Fibroblast of skin of scalp (primary cell): ENCODE data around the gene SFRP2.

Experiments used
- DNase-seq: peaks from one replicate; pipeline ENCODE4 v3.0.0-alpha.2; 2013

SFRP2 gene

DNA sequence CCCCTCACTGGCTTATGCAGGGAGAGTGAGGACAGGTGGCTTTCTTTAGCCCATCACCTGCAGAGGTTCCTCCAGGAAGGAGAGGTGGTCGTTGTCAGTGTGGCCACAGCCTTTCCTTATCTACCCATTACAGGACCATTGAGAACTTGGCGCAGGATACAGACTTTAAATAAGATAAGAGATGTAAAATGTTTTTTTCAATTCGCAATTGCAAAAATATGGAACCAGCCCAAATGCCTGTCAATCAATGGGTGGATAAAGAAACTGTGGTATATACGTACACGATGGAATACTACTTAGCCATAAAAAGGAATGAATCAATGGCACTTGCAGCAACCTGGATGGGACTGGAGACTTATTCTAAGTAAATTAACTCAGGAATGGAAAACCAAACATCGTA, 22.1 kb downstream of the SFRP2 start:
- DNase-seq, result no peak

DNA sequence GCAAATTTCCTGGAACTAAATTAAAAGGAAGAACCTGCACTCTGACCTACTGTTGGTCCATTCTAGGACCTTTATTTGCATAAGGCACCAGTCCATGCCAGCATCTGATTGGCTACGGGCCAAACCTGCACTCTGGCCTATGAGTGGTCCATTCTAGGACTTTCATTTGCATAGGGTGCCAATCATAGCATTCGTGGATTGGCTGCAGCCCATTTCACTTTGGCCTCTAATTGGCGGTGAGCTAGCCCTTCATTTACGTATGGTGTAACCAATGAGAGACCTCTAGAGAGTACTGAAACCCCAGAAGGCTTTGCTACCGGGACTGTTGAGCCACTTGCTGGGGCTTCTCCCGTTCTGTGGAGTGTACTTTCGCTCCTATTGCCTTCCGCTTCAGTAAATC, 23.0 kb downstream of the SFRP2 start:
- DNase-seq, result no peak

DNA sequence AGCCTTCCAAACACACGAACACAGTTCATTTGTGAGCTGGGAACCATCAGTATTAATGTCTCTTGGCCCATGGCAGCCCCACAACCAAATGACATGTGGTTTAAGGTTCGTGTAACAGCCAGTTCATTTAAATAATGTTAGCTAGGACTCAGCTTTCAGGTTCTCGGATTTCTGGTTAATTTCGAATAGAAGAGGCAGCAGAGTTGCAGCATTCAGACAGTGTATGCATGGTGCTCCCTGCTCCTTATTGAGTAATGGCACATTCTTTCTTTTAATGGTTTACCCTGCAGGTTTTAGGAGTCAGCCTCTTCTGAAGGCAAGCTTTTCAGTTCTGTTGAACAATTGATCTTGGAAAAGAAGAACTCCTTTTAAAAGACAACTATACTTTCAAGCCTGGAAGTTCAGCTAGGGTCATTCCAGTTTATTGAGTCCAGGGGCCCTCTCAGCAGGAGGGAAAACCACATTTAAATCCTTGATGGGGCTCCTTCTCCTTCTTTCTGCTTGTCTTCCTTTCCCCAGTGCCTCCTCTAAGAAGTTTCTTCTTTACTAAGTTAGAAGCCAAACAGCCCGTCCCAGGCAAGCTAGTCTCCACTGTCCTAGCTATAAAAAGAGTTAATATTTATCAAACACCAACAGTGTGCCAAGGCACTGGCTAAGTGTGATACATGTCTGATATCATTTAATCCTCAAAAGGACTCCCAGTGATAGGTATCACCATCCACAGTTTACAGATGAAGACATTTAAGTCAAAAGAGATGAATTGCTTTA, 24.1 kb downstream of the SFRP2 start:
- DNase-seq, result no peak

DNA sequence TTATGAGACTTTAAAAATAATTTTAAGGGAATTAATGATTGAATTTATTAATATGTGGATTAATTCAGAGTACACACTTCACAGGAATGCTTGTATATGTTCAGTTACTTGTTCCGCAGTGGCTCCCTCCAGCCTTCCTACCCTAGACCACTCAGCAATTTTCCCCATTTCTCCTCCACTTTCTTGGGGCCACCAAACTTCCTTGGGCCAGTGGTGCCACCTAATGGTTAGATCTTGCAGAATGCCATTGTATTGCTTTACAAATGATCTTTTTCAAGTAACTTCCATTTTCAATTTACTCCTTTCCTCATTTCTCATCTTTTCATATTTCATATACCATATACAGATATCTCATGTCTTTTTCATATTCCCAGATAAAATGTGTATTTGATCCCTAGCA, 25.5 kb downstream of the SFRP2 start:
- DNase-seq, result no peak

DNA sequence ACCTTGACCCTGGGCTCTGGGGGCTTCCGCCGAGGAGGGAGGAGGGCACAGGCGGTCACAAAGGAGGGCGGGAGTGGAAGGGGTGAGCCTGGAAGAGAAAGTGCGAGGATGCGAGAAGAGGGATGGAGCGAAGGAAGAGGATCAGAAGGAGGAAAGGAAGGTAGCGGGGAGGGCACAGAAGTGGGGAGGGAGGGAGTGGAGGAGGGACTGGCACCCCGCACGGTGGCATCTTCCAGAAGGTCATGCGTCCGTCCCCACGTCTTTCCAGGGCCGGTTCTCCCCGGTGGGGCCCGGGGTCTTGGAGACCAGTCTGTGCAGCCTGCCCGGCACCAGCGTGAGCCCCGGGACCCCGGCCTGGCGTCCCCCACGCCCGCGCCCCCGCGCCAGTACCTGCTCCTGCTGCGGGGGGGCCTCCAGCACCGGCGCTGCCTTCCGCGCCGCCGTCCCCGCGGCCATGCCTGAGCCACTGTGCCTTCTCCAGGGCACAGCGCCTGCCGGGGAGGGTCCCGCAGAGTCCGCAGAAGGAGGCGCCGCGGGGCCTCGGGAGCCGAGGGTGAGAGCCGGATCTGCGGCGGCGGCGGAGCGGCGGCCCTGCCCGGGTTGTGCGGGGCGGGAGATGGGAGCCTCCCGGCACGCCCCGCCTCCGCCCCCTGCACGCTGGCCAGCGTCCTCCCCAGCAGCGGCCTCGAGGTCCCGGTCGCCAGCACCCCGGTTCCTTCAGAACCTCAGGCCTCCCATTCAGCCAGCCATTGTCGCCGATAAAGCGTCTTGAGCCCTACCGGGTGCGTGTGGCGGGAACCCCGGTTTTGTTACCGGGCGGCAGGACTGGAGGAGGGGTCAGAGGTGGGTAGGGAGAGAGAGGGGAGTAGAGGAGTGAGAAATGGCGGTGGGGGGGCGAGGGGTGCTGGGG, 29.2 kb downstream of the SFRP2 start, which contains the start of gene RNF175:
Gene RNF175 (minus strand): TSS at position 618 of the 910 bp plus-strand sequence. CDS start 162 bp downstream, at position 456.
- DNase-seq, result peak; percentile 14

DNA sequence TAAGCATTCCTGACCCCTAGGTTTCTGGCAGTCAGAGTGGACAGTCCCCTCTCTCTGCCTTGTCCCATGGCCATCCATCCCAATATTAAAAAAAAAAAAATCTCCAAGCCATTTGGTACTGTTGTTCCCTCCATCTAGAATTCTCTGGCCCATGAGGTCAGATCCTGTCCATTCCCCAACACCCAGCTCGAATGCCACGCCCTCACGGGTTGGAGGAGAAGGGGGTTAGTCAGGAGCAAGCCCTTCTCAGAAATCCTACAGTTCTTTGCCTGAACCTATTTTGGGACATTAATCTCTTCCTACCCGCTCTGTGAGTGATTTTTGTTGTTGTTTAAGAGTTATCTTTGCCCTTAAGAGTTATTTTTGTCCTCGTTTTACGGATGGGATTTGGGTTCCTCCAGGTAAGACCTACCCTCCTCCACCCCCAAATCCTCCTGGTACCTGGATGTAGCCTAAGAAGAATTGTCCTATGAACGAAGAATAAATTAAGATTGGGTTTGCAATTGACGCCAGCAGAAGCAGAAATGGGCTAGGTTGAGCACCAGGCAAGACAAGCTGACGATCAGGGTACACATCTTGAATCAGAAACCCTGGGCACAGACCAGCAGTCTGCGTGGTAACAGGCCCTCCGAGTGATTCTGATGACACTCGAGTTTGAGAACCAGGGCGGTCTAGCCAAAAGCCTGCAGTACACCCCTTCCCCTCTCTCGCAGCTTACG, 30.0 kb downstream of the SFRP2 start:
- no peak for DNase-seq

DNA sequence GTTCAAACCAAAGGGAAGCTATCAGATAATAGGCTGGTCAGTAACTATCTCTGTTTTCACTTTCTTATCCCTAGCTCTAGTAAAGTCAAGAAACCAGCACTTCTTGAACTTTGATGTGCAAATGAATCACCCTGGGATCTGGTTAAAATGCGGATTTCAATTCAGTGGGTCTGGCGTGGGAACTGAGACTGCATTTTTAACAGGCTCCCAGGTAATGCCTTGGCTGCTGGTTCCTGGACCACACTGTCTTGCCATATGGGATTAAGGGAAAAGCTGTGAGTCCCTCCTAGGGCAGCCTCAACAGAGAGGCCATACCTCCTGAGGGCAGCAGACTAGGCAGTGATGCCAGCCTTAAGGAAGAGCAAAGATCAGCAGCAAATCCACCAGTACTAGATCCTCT, 30.7 kb downstream of the SFRP2 start:
- no peak for DNase-seq

DNA sequence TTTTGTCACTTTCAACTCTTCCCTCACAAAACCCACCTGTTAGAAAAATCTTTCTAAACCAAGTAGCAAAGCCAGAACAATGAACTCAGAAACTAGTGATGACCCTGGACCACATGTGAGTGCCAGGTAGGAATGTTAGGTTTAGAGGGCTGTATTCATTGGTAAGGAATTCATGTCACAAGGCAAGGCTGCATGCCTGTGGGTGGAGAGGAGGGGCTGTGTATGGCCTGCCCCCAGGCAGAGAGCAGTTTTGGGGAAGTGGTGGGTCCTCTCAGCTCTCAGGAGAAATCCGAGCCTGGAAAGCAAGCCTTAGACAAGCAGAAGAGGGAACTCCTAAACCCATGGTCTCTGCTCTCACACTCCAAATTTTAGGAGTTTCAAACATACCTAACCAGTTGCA, 31.5 kb downstream of the SFRP2 start:
- peak; percentile 21 for DNase-seq

DNA sequence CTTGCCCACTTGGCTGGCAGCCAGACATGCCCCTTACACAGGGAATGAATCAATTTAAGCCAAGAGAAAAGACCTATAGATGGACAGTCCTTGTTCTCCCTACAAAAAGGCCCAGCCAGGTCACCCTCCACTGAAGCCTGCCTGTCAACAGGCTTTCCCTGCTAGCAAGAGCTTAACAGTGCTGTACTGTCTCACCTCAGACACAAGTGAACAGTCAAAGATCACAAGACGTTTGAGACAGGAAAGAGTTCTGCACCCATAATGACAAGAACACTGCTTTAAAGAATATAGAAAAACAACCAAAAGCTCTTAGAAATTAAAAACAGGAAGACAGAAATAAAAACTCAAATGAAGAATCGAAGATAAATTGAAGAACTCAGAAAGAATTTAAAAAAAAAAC, 33.7 kb downstream of the SFRP2 start:
- DNase-seq, result no peak

DNA sequence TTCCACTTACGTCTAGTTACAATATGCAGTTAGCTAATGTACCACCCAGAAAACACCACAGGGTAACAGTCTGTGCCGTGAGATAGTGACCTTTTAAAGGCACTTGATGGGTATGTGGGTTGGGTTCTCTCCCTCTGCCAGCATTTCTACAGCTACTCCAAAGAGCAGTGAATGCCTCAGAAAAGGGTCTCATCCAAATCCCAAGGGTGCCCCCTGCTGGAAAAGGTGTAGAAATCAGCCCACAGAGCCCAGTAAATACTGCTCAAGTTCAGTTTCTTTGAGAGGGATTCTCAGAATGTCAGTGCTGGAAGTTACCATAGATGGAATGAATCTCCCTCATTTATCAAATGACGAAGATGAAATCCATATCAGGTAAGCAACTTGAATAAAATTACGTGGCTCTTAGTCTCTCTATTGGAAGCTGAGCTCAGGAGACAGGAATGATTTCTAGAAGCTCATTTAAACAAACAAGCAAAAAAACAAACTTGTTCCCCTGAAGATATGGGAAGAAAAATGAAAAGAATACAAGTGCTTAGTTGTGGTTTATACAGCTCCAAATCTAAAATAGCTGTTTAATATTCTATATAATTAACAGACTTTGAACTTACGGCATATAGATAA, 38.6 kb downstream of the SFRP2 start:
- peak; percentile 84 for DNase-seq

DNA sequence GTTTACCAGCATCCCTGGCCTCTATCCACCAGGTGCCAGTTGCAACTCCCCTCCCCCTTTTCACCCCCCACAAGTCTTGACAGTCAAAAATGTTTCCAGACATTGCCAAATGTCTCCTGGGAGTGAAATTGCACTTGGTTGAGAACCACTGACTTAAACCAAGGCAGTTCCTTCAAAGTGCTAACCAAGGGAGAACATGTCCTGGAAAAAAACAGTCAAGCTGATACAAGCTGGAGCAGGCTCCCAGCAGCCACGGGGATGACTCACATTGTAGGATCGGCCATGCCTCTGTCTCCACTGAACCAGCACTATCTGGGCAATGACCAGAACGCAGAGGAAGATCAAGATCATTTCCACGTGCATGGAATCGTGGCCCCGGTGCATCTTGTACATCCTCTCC, 40.5 kb downstream of the SFRP2 start:
- peak; percentile 65 for DNase-seq

DNA sequence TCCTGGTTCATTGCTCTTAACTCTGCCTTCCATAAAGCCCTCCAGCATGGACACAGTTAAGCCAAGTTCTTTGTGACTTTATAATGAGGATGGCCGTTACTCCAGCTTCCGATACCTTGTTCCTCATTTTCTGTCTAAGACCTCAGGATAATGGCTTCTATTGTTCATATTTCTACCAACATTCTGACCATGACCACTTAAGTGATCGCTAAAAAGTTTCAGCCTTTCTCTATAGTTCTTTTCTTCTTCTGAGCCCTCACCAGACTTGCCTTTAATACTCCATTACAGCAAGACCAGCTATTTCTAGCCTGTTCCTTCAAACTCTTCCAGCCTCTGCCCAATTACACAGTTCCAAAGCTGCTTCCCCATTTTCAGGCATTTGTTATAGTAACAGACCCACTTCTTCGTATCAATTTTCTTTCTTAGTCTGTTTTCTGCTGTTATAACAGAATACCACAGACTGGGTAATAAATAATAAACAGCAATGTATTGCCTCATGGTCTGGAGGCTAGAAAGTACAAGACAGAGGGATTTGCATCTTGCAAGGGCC, 41.4 kb downstream of the SFRP2 start:
- DNase-seq, result no peak

DNA sequence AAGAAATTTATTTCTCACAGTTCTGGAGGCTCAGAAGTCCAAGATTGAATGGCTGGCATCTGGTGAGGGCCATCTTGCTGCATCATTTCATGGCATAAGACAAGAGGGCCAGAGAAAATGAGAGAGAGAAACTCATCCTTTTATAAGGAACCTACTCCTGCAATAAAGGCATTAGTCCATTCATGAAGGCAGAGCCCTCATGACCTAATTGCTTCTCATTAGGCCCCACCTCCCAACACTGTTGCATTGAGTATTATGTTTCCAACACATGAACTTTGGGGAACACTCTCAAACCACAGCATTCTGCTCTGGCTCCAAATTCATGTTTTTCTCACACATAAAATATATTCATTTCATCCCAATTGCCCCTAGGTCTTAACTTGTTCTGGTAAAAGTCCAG, 43.2 kb downstream of the SFRP2 start:
- no peak for DNase-seq

DNA sequence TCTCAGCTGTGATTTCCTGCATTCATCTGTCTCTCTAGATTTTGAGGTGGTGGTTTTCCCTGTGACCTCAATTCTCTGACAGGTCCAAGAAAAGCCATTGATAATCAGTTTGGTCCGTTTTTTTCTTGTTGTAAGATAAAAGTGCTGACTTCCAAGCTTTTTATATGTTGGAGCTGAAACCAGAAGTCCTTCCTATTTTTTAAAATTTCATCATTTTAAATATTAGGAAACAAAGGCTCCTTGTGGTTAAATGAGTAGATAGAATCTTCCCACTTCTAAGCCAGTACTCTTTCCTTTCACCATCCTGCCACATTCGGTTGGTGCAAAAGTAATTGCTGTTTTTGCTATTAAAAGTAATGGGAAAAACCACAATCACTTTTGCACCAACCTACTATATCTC, 47.3 kb downstream of the SFRP2 start:
- no peak for DNase-seq

DNA sequence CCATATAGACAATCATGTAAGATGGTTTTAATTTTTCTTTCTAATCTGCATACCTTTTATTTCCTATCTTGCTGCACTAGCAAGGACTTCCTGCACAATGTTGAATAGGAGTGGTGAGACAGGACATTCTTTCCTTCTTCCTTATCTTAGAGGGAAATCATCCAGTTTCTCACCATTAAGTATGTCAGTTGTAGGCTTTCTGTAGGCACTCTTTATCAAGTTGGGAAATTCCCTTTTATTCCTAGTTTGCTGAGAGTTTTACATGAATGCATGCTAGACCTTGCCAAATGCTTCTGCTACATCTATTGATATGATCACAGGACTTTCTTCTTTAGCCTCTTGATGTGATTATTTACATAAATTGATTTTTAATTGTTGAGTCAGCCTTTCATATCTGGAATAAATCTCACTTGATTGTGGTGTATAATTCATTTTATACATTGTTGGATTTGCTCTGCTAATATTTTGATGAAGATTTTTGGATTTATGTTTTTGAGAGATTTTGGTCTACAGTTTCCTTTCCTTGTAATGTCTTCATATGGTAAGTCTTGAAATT, 52.9 kb downstream of the SFRP2 start:
- no peak for DNase-seq

DNA sequence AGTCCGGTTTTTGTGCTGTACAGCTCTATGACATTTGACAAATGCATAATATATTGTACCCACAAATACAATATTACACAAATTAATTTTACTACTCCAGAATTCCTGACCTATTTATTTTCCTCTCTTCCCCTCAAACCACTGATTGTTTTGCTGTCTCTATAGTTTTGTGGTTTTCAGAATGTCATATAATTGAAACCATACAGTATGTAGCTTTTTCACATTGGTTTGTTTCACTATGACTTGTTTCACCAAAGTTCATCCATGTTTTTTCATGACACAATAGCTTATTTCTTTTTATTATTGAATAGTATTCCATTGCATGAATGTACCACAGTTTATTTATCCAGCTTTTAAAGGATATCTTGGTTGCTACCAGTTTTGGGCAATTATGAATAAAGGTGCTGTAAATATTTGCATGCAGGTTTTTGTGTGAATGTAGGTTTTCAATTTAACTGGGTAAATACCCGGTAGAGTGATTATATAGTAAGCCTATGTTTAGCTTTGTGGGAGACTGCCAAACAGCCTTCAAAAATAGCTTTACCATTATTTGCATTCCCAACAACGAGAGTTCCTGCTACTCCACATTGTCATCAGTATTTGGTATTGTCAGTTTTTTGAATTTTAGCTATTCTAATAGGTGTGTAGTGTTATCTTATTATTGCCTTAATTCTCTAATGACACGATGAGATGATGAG, 55.0 kb downstream of the SFRP2 start:
- peak; percentile 27 for DNase-seq

DNA sequence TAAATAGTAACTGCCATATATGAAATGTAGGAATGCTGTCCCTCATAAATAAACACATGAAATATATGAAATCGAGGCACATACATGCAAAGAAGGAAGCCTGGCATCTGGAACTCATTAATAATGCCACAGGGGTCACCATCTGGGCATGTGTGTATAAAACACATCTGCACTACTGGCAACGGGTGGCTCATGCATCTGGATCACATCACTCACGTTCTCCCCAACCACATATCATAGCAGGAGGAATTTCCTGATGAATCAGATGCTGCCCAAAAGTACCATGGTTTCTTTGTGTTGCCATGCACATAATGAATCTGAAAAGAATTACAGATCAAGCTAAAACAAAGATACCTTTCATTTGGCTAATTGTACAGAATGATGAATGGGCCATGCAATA, 57.6 kb downstream of the SFRP2 start:
- DNase-seq, result peak; percentile 93
